Measurements from ENCODE around the gene COL4A1. TPM values are rescaled to one million over a fixed set of nuclear protein-coding genes. Genes with fewer than 3 reads are reported as not detected.

COL4A1 gene
- total RNA-seq, 1 donor from 2014 or later, result 178 TPM

- no peak for TF ChIP-seq CTCF (IDR thresholded peaks at IDR 0.05)
- no peak for TF ChIP-seq POLR2AphosphoS5 (IDR thresholded peaks at IDR 0.05; ENCODE audit: insufficient read depth in 1 of 2, low read depth in 1 of 2)
- no peak for TF ChIP-seq POLR2A (IDR thresholded peaks at IDR 0.05)
- intact Hi-C loops (cut with DNase I), result loop anchor here (10.0 kb wide), 1 partner anchor 320 kb away; the partner anchor contains the start of gene IRS2
- Histone ChIP-seq H3K9me3 (no peaks in the 10 kb centered on the region), H3K27me3 (no peaks in the 10 kb centered on the region), H3K4me3 (no peak overlapping the region), H3K36me3 (no peaks in the 10 kb centered on the region), H3K4me1 (peaks cover 13% of the 10 kb centered on the region), H3K27ac (no peak overlapping the region)
- peak; percentile 58 to 79 for DNase-seq (ENCODE audit: extremely low spot score in 2 of 2)
Observed at GRCh38 chr13:110105136-110105535, 201.8 kb downstream of the COL4A1 start.

- DNase-seq (ENCODE audit: extremely low spot score in 2 of 2), result no peak
- intact Hi-C loops (cut with DNase I), result loop anchor here (10.0 kb wide), 1 partner anchor 319 kb away; the partner anchor contains the start of gene IRS2
- Histone ChIP-seq H3K36me3 (no peaks in the 10 kb centered on the region), H3K4me1 (no peaks in the 10 kb centered on the region), H3K27ac (no peak overlapping the region), H3K4me3 (no peak overlapping the region), H3K27me3 (no peaks in the 10 kb centered on the region), H3K9me3 (no peaks in the 10 kb centered on the region)
- TF ChIP-seq CTCF (IDR thresholded peaks at IDR 0.05), result no peak
Observed at GRCh38 chr13:110103534-110103933, 203.4 kb downstream of the COL4A1 start.

GRCh38 chr13:110103026-110103425 is 203.9 kb downstream of the COL4A1 start:
- TF ChIP-seq POLR2A (IDR thresholded peaks at IDR 0.05), result no peak
- no peak for TF ChIP-seq POLR2AphosphoS5 (IDR thresholded peaks at IDR 0.05; ENCODE audit: insufficient read depth in 1 of 2, low read depth in 1 of 2)
- TF ChIP-seq CTCF (IDR thresholded peaks at IDR 0.05), result no peak
- no peak for DNase-seq (ENCODE audit: extremely low spot score in 2 of 2)
- Histone ChIP-seq H3K4me3 (no peak overlapping the region), H3K9me3 (no peaks in the 10 kb centered on the region), H3K4me1 (no peaks in the 10 kb centered on the region), H3K27ac (no peak overlapping the region), H3K27me3 (no peaks in the 10 kb centered on the region), H3K36me3 (no peaks in the 10 kb centered on the region)
- intact Hi-C loops (cut with DNase I), result loop anchor here (10.0 kb wide), 1 partner anchor 318 kb away; the partner anchor contains the start of gene IRS2

- Histone ChIP-seq H3K27ac (no peak overlapping the region), H3K4me1 (peaks cover 6% of the 10 kb centered on the region), H3K9me3 (no peaks in the 10 kb centered on the region), H3K27me3 (no peaks in the 10 kb centered on the region), H3K36me3 (no peaks in the 10 kb centered on the region), H3K4me3 (no peak overlapping the region)
- peak in 1 of 2 donors; percentile 79 for DNase-seq (ENCODE audit: extremely low spot score in 2 of 2)
- TF ChIP-seq CTCF (IDR thresholded peaks at IDR 0.05) (no peak), POLR2AphosphoS5 (IDR thresholded peaks at IDR 0.05; ENCODE audit: insufficient read depth in 1 of 2, low read depth in 1 of 2) (no peak), POLR2A (IDR thresholded peaks at IDR 0.05) (no peak)
- intact Hi-C loops (cut with DNase I), result loop anchor here (10.0 kb wide), 1 partner anchor 317 kb away; the partner anchor contains the start of gene IRS2
Observed at GRCh38 chr13:110102053-110102452, 204.9 kb downstream of the COL4A1 start.

- no peak overlapping the region for H3K4me3 ChIP-seq
- no peaks in the 10 kb centered on the region for H3K27me3 ChIP-seq
- H3K4me1 ChIP-seq, result peaks cover 17% of the 10 kb centered on the region
- DNase-seq (ENCODE audit: extremely low spot score in 2 of 2), result peak in 1 of 2 donors; percentile 82
- H3K36me3 ChIP-seq, result no peaks in the 10 kb centered on the region
- H3K27ac ChIP-seq, result no peak overlapping the region
- TF ChIP-seq POLR2A (IDR thresholded peaks at IDR 0.05), result no peak
- TF ChIP-seq POLR2AphosphoS5 (IDR thresholded peaks at IDR 0.05; ENCODE audit: insufficient read depth in 1 of 2, low read depth in 1 of 2), result no peak
- no peak for TF ChIP-seq CTCF (IDR thresholded peaks at IDR 0.05)
- intact Hi-C loops (cut with DNase I), result loop anchor here (10.0 kb wide), 1 partner anchor 315 kb away; the partner anchor contains the start of gene IRS2
- no peaks in the 10 kb centered on the region for H3K9me3 ChIP-seq
Observed at GRCh38 chr13:110099922-110100321, 207.0 kb downstream of the COL4A1 start.

Measured in vagina (tissue), 2 donors.